ENCODE data around the gene CDH20.

The CDH20 gene

DNA sequence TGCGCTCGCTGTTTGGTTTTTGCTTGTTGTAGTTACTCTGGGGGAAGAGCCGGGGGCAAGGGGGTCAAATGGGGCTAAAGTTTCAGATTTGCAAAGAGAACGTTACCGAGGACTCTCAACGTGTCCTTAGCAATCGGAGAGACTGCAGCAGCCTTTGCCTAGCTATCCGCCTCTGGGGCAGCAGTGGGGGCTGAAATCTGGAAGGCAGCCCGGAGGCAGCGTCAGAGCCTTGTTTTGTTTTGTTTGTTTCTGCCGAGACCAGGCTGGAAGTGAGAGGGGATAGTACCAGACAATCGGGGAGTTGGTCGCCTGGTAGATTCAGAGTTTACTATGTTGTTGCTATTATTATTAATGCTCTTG is 1.2 kb downstream of the CDH20 start:
- Histone ChIP-seq H3K36me3 (ENCODE audit: low read length) (no peaks in the 10 kb centered on the region), H3K4me3 (ENCODE audit: insufficient read depth, low read length, poor library complexity, severe bottlenecking) (no peak overlapping the region), H3K9me3 (ENCODE audit: insufficient read depth, low read length) (no peaks in the 10 kb centered on the region), H3K27me3 (ENCODE audit: low read length) (no peaks in the 10 kb centered on the region), H3K79me2 (ENCODE audit: insufficient read depth, low read length) (no peaks in the 10 kb centered on the region), H3K9ac (ENCODE audit: low read length) (no peak overlapping the region), H3K4me2 (ENCODE audit: low read depth, low read length, poor library complexity, severe bottlenecking) (no peak overlapping the region), H3K27ac (ENCODE audit: low read depth, low read length) (no peak overlapping the region), H4K20me1 (ENCODE audit: low read depth, low read length) (no peaks in the 10 kb centered on the region), H2AFZ (ENCODE audit: low read depth, low read length, severe bottlenecking) (no peak overlapping the region), H3K9me2 (replicated peaks; ENCODE audit: insufficient read depth, low read length) (no peaks in the 10 kb centered on the region), H3F3A (ENCODE audit: insufficient read depth) (no peaks in the 10 kb centered on the region)
- no peak for TF ChIP-seq EZH2phosphoT487 (conservative IDR thresholded peaks at IDR 0.05; ENCODE audit: low read length)
- TF ChIP-seq, protein P1, sequence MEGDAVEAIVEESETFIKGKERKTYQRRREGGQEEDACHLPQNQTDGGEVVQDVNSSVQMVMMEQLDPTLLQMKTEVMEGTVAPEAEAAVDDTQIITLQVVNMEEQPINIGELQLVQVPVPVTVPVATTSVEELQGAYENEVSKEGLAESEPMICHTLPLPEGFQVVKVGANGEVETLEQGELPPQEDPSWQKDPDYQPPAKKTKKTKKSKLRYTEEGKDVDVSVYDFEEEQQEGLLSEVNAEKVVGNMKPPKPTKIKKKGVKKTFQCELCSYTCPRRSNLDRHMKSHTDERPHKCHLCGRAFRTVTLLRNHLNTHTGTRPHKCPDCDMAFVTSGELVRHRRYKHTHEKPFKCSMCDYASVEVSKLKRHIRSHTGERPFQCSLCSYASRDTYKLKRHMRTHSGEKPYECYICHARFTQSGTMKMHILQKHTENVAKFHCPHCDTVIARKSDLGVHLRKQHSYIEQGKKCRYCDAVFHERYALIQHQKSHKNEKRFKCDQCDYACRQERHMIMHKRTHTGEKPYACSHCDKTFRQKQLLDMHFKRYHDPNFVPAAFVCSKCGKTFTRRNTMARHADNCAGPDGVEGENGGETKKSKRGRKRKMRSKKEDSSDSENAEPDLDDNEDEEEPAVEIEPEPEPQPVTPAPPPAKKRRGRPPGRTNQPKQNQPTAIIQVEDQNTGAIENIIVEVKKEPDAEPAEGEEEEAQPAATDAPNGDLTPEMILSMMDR (IDR thresholded peaks at IDR 0.05; ENCODE audit: insufficient read depth, low read length, poor library complexity, severe bottlenecking) = no peak

DNA sequence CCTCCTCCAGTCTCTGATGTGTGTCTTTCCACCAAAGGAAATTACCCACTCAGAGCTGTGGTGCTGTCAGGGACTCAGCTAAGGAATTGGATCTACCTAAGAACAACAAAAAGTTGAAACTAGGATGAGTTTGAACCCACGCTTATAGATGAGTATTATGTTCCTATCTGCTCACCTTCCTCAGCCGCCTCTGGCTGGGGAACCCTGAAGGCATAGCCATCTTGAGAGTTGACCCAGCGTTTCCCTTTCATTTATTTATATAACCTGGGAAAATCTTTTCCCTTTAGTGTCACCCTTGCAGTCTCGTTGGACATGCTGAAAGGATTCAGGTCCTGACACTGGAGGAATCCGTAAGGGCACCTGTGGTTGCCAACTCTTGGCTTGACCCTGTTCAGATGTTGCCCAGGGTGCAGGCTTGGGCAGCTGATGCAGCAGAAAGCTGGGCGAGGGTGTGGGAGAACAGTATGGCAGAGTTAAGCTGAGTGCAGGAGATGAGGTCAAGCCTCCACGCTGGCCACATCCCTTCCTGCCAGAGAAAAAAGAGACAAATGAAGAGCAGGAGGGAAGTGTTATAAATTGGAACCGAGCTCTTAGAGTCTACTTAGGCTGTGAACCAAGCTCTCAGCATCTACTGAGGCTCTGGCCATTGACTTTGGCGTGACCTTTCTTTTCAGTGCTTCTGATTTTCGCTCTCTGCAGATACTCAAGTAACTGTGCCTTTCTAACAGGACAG is 1.9 kb downstream of the CDH20 start:
- H2AFZ ChIP-seq (ENCODE audit: low read depth, low read length, severe bottlenecking) = no peak overlapping the region
- TF ChIP-seq, protein P1 (IDR thresholded peaks at IDR 0.05; ENCODE audit: insufficient read depth, low read length, poor library complexity, severe bottlenecking) = no peak
- no peak for TF ChIP-seq EZH2phosphoT487 (conservative IDR thresholded peaks at IDR 0.05; ENCODE audit: low read length)

DNA sequence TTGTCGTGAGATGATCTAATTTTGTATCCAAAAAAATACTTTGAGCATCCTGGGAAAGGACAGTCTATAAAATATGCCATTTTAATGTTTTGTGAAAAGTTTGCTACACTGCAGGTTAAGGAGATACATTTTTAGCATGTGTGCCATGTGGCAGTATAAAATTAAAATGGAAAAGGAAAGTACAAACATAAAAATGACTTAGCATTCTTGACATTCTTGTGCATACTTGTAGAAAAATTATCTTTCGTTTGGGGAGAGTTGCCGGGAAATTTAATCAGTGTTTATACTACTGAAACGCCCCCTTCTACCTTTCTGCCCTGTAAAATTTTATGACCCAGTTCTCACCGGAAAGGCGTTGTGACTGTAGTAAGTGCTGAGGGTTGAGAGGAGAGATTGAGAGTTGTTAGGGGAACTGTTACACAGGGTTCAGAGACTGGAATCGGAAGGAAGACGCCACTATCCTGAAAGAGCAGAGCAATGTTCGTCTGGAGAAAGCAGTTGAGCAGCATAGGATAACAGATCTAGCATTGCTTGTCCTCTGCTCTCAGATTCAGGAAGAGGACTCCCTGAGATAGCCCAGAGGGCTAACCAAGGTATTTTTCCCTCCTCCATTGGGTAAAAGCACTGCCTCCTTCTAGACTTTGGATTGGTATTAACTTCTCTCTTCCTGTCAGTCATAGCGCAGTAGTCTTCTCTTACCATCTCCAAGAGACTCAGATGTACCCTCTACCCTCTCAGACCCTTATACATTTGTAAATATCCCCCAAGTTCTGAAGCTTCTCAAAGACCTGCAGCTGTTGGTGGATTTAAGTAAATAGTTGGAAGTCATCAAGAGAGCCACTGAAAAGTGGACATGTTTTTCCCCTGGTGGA is 2.7 kb downstream of the CDH20 start:
- H3K4me3 ChIP-seq (ENCODE audit: insufficient read depth, low read length, poor library complexity, severe bottlenecking) = no peak overlapping the region
- no peak overlapping the region for H3K4me2 ChIP-seq (ENCODE audit: low read depth, low read length, poor library complexity, severe bottlenecking)
- H3F3A ChIP-seq (ENCODE audit: insufficient read depth) = no peaks in the 10 kb centered on the region
- no peaks in the 10 kb centered on the region for H3K36me3 ChIP-seq (ENCODE audit: low read length)
- H3K9ac ChIP-seq (ENCODE audit: low read length) = no peak overlapping the region
- no peak overlapping the region for H3K27ac ChIP-seq (ENCODE audit: low read depth, low read length)
- no peaks in the 10 kb centered on the region for H3K79me2 ChIP-seq (ENCODE audit: insufficient read depth, low read length)
- TF ChIP-seq EZH2phosphoT487 (conservative IDR thresholded peaks at IDR 0.05; ENCODE audit: low read length) = no peak
- TF ChIP-seq, protein P1 (IDR thresholded peaks at IDR 0.05; ENCODE audit: insufficient read depth, low read length, poor library complexity, severe bottlenecking) = no peak
- H2AFZ ChIP-seq (ENCODE audit: low read depth, low read length, severe bottlenecking) = no peak overlapping the region
- H3K9me3 ChIP-seq (ENCODE audit: insufficient read depth, low read length) = no peaks in the 10 kb centered on the region
- H3K9me2 ChIP-seq (replicated peaks; ENCODE audit: insufficient read depth, low read length) = no peaks in the 10 kb centered on the region
- no peaks in the 10 kb centered on the region for H4K20me1 ChIP-seq (ENCODE audit: low read depth, low read length)
- no peaks in the 10 kb centered on the region for H3K27me3 ChIP-seq (ENCODE audit: low read length)

More for the DNA sequence above, 1.9 kb downstream of the CDH20 start:
- Histone ChIP-seq H3K9me2 (replicated peaks; ENCODE audit: insufficient read depth, low read length) (no peaks in the 10 kb centered on the region), H3K4me2 (ENCODE audit: low read depth, low read length, poor library complexity, severe bottlenecking) (no peak overlapping the region), H3K9me3 (ENCODE audit: insufficient read depth, low read length) (no peaks in the 10 kb centered on the region), H3K27ac (ENCODE audit: low read depth, low read length) (no peak overlapping the region), H3K79me2 (ENCODE audit: insufficient read depth, low read length) (no peaks in the 10 kb centered on the region), H3K36me3 (ENCODE audit: low read length) (no peaks in the 10 kb centered on the region), H3K4me3 (ENCODE audit: insufficient read depth, low read length, poor library complexity, severe bottlenecking) (no peak overlapping the region), H3F3A (ENCODE audit: insufficient read depth) (no peaks in the 10 kb centered on the region), H3K9ac (ENCODE audit: low read length) (no peak overlapping the region), H4K20me1 (ENCODE audit: low read depth, low read length) (no peaks in the 10 kb centered on the region), H3K27me3 (ENCODE audit: low read length) (no peaks in the 10 kb centered on the region)
